Left ventricle myocardium inferior (tissue), 1 donor: ENCODE data around the gene PSTPIP2. TPM values are rescaled to one million over a fixed set of nuclear protein-coding genes. Genes with fewer than 3 reads are reported as not detected.

Experiments used
- DNase-seq: peaks from one replicate; pipeline ENCODE4 v3.0.0-alpha.2; 2020
- H3K27ac ChIP-seq: fragments of 200-600 bp; replicated peaks from 2 replicates; pipeline ENCODE4 v1.8.0; 2021
- H3K27me3 ChIP-seq: fragments of 200-600 bp; 2 replicates; pipeline ENCODE4 v1.8.0; 2021; ENCODE audit warnings: low read depth
- H3K36me3 ChIP-seq: fragments of 200-600 bp; 2 replicates; pipeline ENCODE4 v1.8.0; 2021
- H3K4me1 ChIP-seq: fragments of 200-600 bp; 2 replicates; pipeline ENCODE4 v1.8.0; 2021
- H3K4me3 ChIP-seq: fragments of 200-600 bp; 2 replicates; pipeline ENCODE4 v1.8.0; 2021; ENCODE audit warnings: mild to moderate bottlenecking, moderate library complexity
- H3K9me3 ChIP-seq: fragments of 200-600 bp; replicated peaks from 2 replicates; pipeline ENCODE4 v1.8.0; 2021
- CTCF ChIP-seq: fragments of 200-600 bp; IDR thresholded peaks from 2 replicates; pipeline ENCODE4 v1.8.0; 2021; ENCODE audit warnings: antibody characterized with exemption, mild to moderate bottlenecking, borderline replicate concordance
- intact Hi-C: fragments of 100-400 bp; cut with micrococcal nuclease; formaldehyde crosslinking; loops from one replicate; pipeline ENCODE4 v1.11.0; 2022
- total RNA-seq: library from RNA; stranded (reverse); fragmentation: NEBNext Ultra II Directional; extraction: Animal tissue kit (Norgen Biotek cat#: 25700); gene quantifications from one replicate; pipeline ENCODE4 v1.2.1, GENCODE V29; 2021
- donor health status: DM: no; HTN: yes; CAD: no; lungs with severe emphysema.

Gene PSTPIP2
- total RNA-seq, 1 donor from 2014 or later: 1.8 TPM

DNA sequence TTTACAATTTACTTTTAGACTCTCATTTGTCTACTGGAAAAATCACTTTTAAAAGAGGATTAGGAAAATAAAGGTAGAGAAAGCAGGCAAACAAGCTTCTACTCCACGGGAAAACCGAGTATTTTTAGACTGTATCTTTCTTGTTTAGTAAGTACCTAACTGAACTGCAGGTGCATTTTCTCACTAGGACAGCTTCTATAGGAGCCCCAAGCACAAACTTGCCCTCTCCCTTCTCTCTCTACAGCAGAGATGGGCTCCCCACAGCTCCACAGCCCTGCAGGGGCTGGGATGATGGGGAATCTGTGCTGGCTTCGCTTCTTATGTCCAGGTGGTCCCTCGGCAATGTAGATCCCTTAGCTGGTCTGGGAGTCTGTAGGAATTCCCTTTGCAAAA is 16.2 kb downstream of the PSTPIP2 start:
- intact Hi-C loops: loop anchor here (10.0 kb wide), 1 partner anchor 391 kb away; no protein-coding TSS in a partner anchor
- Histone ChIP-seq H3K4me3 (no peak overlapping the region), H3K9me3 (no peaks in the 10 kb centered on the region), H3K36me3 (no peaks in the 10 kb centered on the region), H3K4me1 (peaks cover 9% of the 10 kb centered on the region), H3K27me3 (no peaks in the 10 kb centered on the region), H3K27ac (no peak overlapping the region)
- TF ChIP-seq CTCF: no peak
- DNase-seq: no peak

GRCh38 chr18:46054956-46055837 is 16.9 kb downstream of the PSTPIP2 start:
- peaks cover 9% of the 10 kb centered on the region for H3K4me1 ChIP-seq
- no peaks in the 10 kb centered on the region for H3K27me3 ChIP-seq
- TF ChIP-seq CTCF: no peak
- DNase-seq: no peak
- no peaks in the 10 kb centered on the region for H3K36me3 ChIP-seq
- no peak overlapping the region for H3K27ac ChIP-seq
- H3K4me3 ChIP-seq: no peak overlapping the region
- no peaks in the 10 kb centered on the region for H3K9me3 ChIP-seq
- intact Hi-C loops: loop anchor here (10.0 kb wide), 1 partner anchor 390 kb away; no protein-coding TSS in a partner anchor

DNA sequence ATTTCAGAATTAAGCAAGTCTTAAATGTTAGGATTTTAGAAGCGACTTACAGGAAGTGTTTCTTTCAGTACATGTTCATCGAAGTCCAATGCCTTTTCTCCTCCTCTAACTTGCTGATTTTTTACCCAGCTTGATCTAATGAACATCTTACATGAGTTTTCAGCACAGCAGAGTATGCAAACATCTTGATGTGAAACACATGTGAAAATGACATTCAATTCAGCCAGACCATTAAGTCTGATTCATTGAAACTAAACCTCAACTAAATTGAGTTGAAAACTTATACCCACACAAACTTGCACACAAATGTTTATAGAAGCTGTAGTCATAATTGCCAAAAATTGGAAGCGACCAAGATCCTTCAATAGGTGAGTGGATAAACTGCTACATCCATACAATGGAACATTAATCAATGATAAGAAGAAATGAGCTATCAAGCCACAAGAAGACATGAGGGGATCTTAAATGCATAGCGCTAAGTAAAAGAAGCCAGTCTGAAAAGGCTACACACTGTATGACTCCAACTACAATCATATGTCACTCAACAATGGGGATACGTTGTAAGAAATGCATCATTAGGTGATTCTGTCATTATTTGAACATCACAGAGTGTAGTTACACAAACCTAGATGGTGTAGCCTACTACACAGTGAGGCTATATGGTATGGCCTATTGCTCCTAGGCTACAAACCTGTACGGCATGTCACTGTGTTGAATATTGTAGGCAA is 18.5 kb downstream of the PSTPIP2 start:
- Histone ChIP-seq H3K27me3 (no peaks in the 10 kb centered on the region), H3K27ac (no peak overlapping the region)
- intact Hi-C loops: loop anchor here (10.0 kb wide), 1 partner anchor 389 kb away; no protein-coding TSS in a partner anchor

GRCh38 chr18:46051731-46052461 is 20.2 kb downstream of the PSTPIP2 start:
- Histone ChIP-seq H3K27me3 (no peaks in the 10 kb centered on the region), H3K4me1 (peaks cover 9% of the 10 kb centered on the region), H3K36me3 (no peaks in the 10 kb centered on the region), H3K4me3 (no peak overlapping the region), H3K9me3 (no peaks in the 10 kb centered on the region), H3K27ac (no peak overlapping the region)
- intact Hi-C loops: loop anchor here (10.0 kb wide), 1 partner anchor 387 kb away; no protein-coding TSS in a partner anchor
- no peak for TF ChIP-seq CTCF
- DNase-seq: no peak

More for the DNA sequence above, 18.5 kb downstream of the PSTPIP2 start:
- no peaks in the 10 kb centered on the region for H3K9me3 ChIP-seq
- no peak for TF ChIP-seq CTCF
- H3K36me3 ChIP-seq: no peaks in the 10 kb centered on the region
- no peak for DNase-seq
- H3K4me1 ChIP-seq: peaks cover 9% of the 10 kb centered on the region
- no peak overlapping the region for H3K4me3 ChIP-seq

- Histone ChIP-seq H3K4me1 (peaks cover 9% of the 10 kb centered on the region), H3K4me3 (no peak overlapping the region), H3K9me3 (no peaks in the 10 kb centered on the region), H3K36me3 (no peaks in the 10 kb centered on the region), H3K27ac (no peak overlapping the region), H3K27me3 (no peaks in the 10 kb centered on the region)
- DNase-seq: no peak
- TF ChIP-seq CTCF: no peak
- intact Hi-C loops: loop anchor here (10.0 kb wide), 1 partner anchor 385 kb away; no protein-coding TSS in a partner anchor
Measured at GRCh38 chr18:46050268-46050667, 21.8 kb downstream of the PSTPIP2 start.
